ENCODE measurements around the gene TTC16. TPM values are rescaled to one million over a fixed set of nuclear protein-coding genes. Genes with fewer than 3 reads are reported as not detected.

Gene TTC16
- total RNA-seq, 1 donor from 2014 or later = 0.07 TPM

DNA sequence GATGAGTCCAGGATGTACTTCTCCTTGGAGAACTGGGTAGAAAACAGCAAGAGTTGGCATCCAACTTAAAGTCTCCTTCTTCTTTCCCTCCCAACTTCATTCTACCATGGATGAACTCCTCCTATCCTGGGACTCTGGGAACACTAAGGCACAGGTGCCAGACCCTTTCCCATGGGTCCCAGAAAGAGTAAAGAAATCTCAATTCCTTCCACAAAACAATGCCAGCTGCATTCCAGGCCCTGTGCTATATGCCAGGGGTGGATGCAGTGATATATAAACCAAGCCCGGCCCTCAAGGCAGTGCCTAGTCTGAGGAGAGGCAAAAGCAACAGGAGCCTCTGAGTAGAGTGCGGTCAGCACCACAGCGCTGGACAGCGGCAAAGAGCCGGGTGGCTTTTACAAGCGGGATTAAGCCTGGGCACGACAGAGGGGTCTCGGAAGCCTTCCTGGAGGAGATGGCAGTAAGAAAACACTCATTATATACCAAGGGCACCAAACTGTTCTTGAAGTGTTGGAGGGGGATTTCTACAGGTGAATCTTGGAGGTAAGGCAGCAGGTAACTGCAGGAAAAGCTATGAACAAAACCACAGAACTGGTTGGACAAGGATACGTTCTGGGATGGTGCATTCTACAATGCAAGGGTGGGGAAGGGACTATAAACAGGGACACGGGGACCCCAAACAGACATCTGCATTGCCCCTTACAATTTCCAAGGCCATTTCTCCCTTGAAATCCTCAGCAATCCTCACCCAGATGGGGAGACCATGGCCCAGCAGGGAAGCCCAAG is 35.6 kb downstream of the TTC16 start:
- no peaks in the 10 kb centered on the region for H3K9me3 Mint-ChIP-seq (ENCODE audit: low read depth)
- H3K4me3 Mint-ChIP-seq (ENCODE audit: low read depth) = no peak overlapping the region
- DNase-seq (ENCODE audit: low spot score, unreplicated experiment) = peak; percentile 58
- H3K4me1 Mint-ChIP-seq (ENCODE audit: low read depth) = no peaks in the 10 kb centered on the region
- peaks cover 48% of the 10 kb centered on the region for H3K27me3 Mint-ChIP-seq
- no peak for TF ChIP-seq CTCF (IDR thresholded peaks at IDR 0.05; ENCODE audit: unreplicated experiment)
- no peak overlapping the region for H3K27ac Mint-ChIP-seq
- no peaks in the 10 kb centered on the region for H3K36me3 Mint-ChIP-seq (ENCODE audit: insufficient read depth)

DNA sequence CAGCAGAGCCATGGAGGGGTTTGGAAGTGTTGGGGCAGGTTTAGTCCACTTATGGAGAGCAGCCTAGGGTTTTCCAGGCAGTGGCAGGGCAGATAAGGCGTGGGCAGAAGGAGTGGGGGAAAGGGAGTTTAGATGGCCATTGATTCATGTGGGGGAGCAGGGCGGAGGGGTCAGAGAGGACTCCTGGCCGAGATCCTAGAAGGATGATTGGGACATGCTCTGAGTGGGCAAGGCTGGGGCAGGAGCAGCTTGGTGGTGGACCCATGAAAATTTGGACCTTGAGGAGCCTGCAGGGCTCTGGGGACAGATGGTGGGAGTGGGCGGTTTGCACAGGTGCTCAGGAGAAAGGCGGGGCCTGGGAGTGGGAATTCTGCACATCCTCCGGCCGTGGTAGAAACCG is 37.3 kb downstream of the TTC16 start:
- Mint-ChIP-seq H3K27me3 (peaks cover 45% of the 10 kb centered on the region), H3K27ac (no peak overlapping the region), H3K4me1 (ENCODE audit: low read depth) (no peaks in the 10 kb centered on the region), H3K9me3 (ENCODE audit: low read depth) (no peaks in the 10 kb centered on the region), H3K4me3 (ENCODE audit: low read depth) (no peak overlapping the region), H3K36me3 (ENCODE audit: insufficient read depth) (no peaks in the 10 kb centered on the region)
- DNase-seq (ENCODE audit: low spot score, unreplicated experiment) = no peak
- TF ChIP-seq CTCF (IDR thresholded peaks at IDR 0.05; ENCODE audit: unreplicated experiment) = no peak

- TF ChIP-seq CTCF (IDR thresholded peaks at IDR 0.05; ENCODE audit: unreplicated experiment) = no peak
- H3K27me3 Mint-ChIP-seq = peaks cover 49% of the 10 kb centered on the region
These were observed 37.7 kb downstream of the TTC16 start for GRCh38 chr9:127753622-127754021.

DNA sequence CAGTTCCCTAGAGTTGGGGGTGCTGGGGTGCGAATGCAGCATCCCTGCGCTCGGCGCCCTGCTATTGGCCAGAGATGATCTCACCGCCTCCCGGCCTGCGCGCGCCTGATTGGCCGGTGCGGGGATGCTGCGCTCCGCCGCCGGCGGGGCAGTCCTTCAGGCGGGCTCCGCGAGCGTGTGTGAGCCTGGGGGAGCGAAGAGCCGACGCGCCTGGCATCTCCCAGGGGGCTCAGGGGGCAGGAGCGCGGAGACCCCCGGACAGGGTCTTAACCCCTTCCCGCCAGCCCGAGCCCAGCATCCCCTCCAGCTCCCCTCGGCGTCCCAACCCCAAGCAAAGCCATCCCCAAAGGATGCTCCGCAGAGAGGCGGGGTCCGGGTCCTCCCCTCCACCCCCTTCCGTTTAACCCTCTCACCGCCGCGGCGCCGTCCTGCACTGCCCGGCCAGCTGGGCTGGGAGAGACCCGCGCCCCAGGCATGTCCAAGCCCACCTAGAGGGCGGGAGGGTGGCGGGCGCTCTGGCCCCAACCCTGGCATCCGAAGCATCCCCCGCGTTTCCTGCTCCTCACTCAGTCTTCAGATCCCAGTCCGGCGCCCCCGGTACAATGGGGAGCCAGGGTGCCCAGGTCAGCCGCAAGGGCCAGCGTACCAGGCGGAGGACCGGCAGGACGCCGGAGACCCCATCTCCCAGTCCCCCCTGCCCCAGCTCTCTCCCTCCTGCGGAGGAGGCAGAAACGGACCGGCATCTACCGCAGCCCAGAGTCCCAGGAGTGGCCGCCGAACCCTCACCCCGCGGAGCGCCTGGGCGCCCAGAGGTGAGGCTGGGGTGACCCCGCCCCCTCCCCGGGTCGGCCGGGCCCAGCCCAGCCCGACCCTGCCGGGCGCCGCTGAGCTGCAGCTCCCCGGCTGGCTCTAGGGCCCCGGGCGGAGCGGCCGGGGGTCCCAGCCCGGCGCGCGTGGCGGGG is 38.5 kb downstream of the TTC16 start:
- Mint-ChIP-seq H3K27ac (no peak overlapping the region), H3K4me1 (ENCODE audit: low read depth) (no peaks in the 10 kb centered on the region), H3K9me3 (ENCODE audit: low read depth) (no peaks in the 10 kb centered on the region), H3K4me3 (ENCODE audit: low read depth) (peak overlapping the region; percentile 37), H3K36me3 (ENCODE audit: insufficient read depth) (no peaks in the 10 kb centered on the region), H3K27me3 (peaks cover 52% of the 10 kb centered on the region)
- no peak for DNase-seq (ENCODE audit: low spot score, unreplicated experiment)
- no peak for TF ChIP-seq CTCF (IDR thresholded peaks at IDR 0.05; ENCODE audit: unreplicated experiment)

More at GRCh38 chr9:127753622-127754021, 37.7 kb downstream of the TTC16 start:
- H3K36me3 Mint-ChIP-seq (ENCODE audit: insufficient read depth) = no peaks in the 10 kb centered on the region
- no peaks in the 10 kb centered on the region for H3K4me1 Mint-ChIP-seq (ENCODE audit: low read depth)
- DNase-seq (ENCODE audit: low spot score, unreplicated experiment) = no peak
- no peak overlapping the region for H3K4me3 Mint-ChIP-seq (ENCODE audit: low read depth)
- H3K9me3 Mint-ChIP-seq (ENCODE audit: low read depth) = no peaks in the 10 kb centered on the region
- no peak overlapping the region for H3K27ac Mint-ChIP-seq
